Measurements from ENCODE around the gene MARK2.
A peak's percentile ranks its signal among the peaks of the same experiment; 100 is the strongest.

The MARK2 gene

GRCh38 chr11:63914896-63915691 lies 76.2 kb downstream of the MARK2 start:
- TF ChIP-seq SNAI2 (CRISPR knock-in tag; IDR thresholded peaks at IDR 0.05) (no peak), ZFP30 (CRISPR knock-in tag; IDR thresholded peaks at IDR 0.05) (no peak), ISL1 (CRISPR knock-in tag; IDR thresholded peaks at IDR 0.05) (no peak), TSHZ2 (CRISPR knock-in tag; IDR thresholded peaks at IDR 0.05) (no peak), ZC3H10 (CRISPR knock-in tag; IDR thresholded peaks at IDR 0.05) (no peak), GLIS3 (CRISPR knock-in tag; IDR thresholded peaks at IDR 0.05) (no peak), ZNF70 (CRISPR knock-in tag; IDR thresholded peaks at IDR 0.05) (no peak), ZFP3 (CRISPR knock-in tag; IDR thresholded peaks at IDR 0.05) (no peak), ARNTL (CRISPR knock-in tag; IDR thresholded peaks at IDR 0.05; ENCODE audit: borderline replicate concordance, low read depth) (no peak), PPARA (CRISPR knock-in tag; IDR thresholded peaks at IDR 0.05; ENCODE audit: borderline replicate concordance) (no peak), POU6F1 (CRISPR knock-in tag; IDR thresholded peaks at IDR 0.05; ENCODE audit: borderline replicate concordance, low read depth) (no peak), CSRNP3 (CRISPR knock-in tag; IDR thresholded peaks at IDR 0.05) (no peak), TCF4 (CRISPR knock-in tag; IDR thresholded peaks at IDR 0.05; ENCODE audit: borderline replicate concordance) (no peak), BACH2 (CRISPR knock-in tag; IDR thresholded peaks at IDR 0.05; ENCODE audit: borderline replicate concordance) (no peak), ZNF565 (CRISPR knock-in tag; conservative IDR thresholded peaks at IDR 0.05; ENCODE audit: low read depth) (no peak), ZNF8 (CRISPR knock-in tag; IDR thresholded peaks at IDR 0.05) (no peak), ESRRG (CRISPR knock-in tag; IDR thresholded peaks at IDR 0.05) (no peak)
- no peak for ATAC-seq

GRCh38 chr11:63915961-63916836 lies 77.3 kb downstream of the MARK2 start:
- TF ChIP-seq ZC3H10 (CRISPR knock-in tag; IDR thresholded peaks at IDR 0.05) (no peak), ZNF70 (CRISPR knock-in tag; IDR thresholded peaks at IDR 0.05) (0 out of 2 replicates have a peak, but pooled peaks have one; percentile 20)
- ATAC-seq, result peak; percentile 59

GRCh38 chr11:63916837-63917691 lies 78.2 kb downstream of the MARK2 start, which contains the start of gene RCOR2:
TSS of gene RCOR2 (minus strand) at chr11:63917164. CDS start at chr11:63916456, 708 bp downstream.
- ATAC-seq, result peak; percentile 47
- peak; percentile 36; the same call in 1 of the 2 replicates for TF ChIP-seq PATZ1 (CRISPR knock-in tag; IDR thresholded peaks at IDR 0.05; ENCODE audit: borderline replicate concordance)
- TF ChIP-seq GLIS3 (CRISPR knock-in tag; IDR thresholded peaks at IDR 0.05), result no peak
